Measurements from ENCODE around the gene USP16.
"Not testable (repeated sequence)": the region's sequence is repeated elsewhere in the genome, so short reads cannot be mapped to it uniquely, and the experiment has no call there.

Gene USP16

DNA sequence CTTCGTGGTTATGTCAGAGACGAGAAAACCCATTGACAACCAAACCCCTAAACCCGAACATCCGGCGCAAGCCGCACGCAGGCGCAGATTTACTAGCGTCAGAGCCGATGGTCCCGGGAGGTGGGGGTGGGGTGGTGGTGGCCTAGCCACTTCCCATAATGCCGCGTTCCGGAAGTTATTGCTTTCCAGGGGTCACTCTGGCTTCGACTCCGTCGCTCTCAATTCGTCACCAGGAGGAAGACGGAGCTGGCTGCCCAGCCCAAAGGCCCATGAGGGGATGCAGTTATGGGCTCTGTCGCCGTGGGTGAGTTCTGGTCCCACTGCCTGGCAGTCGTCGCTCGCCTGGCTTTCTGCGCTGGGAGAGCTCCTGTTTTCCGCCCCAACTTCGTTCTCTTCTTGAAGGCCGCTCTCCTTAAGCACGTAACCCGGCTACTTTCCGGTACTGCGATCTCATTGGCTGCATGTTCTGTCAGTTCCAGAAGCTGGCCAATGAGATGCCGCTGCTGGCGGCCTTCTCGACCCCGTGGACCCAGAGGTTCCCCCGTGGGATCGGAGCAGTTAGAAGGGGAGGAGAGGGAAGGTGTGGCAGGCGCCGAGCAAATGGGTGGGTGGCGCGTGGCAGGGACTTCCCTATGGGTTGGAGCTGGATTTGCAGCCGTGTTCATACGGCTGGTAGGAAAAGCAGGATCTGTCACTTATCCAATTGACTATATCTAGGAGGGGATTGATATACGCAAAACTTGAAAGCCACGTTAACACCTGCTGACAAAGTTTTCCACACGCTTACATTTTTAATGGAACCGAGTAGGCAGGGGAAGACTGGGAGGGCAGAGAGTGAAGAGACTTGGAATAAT is at the start of gene USP16:
Gene USP16 (plus strand): TSS at position 195 of the 854 bp plus-strand sequence. CDS start 3,246 bp downstream, outside the sequence.
- peak; percentile 86 to 88 for DNase-seq (ENCODE audit: low read depth in 2 of 2)

DNA sequence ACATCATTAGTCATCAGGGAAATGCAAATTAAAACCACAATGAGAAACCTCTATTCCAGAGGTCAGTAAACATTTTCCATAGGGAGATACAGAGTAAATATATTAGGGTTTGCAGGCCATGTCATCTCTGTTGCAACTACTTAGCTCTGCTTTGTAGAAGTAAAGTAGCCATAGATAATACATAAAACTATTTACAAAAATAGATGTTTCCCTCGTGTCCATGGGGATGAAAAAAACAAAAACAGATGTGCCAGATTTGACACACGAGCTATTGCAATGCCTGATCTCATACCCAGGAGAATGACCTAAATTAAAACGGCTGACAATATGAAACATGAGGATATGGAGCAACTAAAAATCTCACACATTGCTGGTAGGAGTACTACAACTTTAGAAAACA is 49.1 kb upstream of the USP16 start:
- no peak for DNase-seq (ENCODE audit: low read depth in 2 of 2)

DNA sequence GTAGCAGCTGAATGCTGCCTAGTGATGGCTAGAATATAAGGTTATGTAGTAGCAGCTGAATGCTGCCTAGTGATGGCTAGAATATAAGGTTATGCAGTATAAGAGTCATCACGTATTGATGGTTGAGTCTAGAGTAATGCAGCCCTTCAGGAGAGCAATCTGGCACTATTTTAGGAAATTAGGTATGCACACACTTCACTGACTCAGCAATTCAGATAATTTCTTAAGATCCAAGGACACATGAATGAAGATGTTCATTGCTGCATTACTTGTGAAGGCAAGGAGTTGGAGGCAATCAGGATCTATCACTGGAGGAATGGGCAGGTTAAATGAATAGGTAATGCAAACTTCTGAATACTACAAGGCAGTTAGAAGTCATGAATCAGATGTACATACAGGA is 45.4 kb upstream of the USP16 start:
- no peak for DNase-seq (ENCODE audit: low read depth in 2 of 2)

DNA sequence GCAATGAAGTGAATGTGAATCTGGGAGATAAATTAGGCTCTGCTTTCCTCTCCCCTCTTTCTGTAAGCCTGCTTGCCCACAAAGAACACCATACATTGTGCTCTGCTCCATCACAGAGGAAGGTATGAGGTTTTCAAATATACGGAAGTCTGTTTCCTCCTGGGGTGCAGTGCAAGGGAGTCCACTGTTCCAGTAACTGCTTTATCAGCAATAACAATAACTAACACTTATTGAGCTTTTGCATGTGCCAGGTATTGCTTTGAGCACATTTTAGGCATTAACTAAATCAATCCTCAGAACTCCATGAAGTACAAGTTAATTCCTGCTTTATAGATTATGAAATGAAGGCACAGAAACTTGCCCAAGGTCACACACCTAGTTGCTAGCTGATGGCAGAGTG is 41.8 kb upstream of the USP16 start:
- DNase-seq (ENCODE audit: low read depth in 2 of 2), result no peak

DNA sequence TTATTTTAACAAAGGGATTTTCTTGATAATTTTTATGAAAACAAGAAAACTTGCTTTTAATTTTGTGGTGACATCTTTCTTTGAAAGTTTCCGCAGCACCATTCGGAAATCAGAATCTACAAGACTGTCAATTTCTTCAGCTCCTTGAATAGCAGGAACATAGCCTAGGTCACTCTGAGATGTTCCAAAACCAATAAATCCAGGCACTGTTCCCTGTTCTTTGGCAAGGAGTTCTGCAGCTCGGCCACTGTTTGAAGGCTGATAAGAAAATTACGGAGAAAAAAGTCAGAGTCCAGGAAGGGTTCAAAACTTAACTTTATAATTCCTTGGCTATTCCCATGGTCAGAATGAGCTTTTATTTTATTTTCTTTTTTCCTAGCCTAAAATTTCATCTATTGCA is 37.8 kb upstream of the USP16 start:
- DNase-seq (ENCODE audit: low read depth in 2 of 2), result no peak

DNA sequence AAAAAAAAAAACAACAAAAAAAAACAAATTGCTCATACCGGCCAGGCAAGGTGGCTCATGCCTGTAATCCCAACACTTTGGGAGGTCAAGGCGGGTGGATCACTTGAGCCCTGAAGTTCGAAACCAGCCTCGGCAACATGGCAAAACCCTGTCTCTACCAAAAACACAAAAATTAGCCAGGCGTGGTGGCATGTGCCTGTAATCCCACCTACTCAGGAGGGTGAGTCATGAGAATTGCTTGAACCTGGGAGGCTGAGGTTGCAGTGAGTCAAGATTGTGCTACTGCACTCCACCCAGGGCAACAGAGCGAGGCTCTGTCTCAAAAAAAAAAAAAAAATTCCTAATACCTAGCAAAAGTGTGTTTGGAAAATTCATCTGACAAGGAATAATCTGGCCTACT is 36.3 kb upstream of the USP16 start:
- peak in 1 of 2 donors; percentile 17 for DNase-seq (ENCODE audit: low read depth in 2 of 2)

DNA sequence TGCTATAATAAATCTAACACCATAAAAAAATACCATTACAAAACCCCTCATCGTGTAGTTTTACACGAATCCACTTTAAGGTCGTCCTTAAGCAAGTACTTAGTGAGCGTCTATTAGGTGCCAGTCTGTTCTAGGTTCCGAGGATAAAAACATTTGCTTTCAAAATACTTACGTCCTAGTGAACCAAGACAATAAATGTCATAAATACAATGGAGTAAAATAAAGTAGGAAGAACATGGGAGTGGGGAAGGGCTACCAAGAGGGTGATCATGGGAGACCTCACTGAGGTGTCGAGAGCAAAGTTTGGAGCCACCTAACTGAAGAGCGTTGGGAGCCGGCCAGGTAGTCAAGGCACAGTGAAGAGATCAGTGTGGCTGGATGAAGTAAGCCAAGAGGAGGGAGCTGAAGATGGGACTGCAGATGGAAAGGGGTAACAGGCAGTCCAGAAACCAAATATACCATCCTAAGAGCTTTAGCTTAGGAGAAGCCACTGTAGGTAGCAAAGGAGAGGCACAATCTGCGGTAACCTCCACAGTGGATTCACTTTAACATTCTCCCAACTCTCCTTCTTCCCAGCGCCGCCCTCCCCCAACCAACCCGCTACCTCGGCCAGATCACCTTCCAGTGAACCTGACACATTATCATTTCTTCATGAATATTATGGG is 32.5 kb upstream of the USP16 start:
- no peak for DNase-seq (ENCODE audit: low read depth in 2 of 2)

DNA sequence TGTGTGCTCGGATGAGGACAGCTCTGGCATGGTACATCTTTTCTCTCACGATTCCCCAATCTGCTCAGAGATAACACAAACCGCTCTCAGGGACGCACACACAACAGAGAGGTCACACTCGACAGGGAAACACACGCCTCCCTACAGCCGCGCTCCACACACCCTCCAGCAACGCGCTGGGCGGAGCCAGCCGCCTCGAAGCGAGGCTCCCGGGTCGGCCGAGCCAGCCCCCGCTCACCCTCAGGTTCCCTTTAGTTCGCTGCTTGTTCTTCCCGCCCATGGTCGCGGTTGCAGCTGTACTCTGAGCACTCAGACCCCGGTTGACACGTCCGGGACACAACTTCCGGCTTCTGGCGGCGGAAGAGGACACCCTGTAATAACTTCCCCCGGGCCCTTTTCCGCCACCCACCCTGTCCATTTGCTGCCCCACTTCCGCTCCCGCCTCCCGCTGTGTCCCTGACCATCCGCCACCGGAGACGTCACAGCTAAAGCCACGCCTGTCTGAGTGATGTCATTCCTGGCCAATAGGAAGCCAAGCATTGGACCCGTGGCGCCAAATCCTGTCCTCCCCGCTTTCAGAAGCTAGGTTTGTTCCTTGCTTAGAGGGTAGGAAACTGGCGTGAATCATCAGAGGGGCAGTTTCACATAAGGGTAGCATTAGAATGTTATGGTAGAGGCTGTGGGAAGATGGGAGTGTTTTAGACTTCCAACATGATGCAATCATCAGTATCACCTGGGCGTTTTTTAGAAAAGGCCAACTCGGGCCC is 31.8 kb upstream of the USP16 start, which contains the start of gene LTN1:
Gene LTN1 (minus strand): TSS at position 352 of the 767 bp plus-strand sequence. CDS start 72 bp downstream, at position 280.
- DNase-seq (ENCODE audit: low read depth in 2 of 2), result peak; percentile 98

DNA sequence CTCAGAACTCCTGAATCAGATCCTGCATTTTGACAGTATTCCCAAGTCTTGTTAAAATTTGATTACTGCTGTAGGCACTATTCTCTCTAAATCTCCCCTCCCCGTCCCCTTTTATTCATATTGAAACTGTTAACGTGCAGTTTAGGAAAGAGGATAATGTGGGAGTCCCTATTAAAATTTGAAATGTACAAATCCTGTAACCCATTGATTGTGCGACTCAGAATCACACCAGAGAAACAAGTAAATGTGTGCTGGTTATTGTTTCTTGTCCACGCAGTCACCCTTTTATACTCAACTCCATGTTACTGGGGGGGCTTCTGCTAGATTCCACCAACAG is 31.2 kb upstream of the USP16 start:
- DNase-seq (ENCODE audit: low read depth in 2 of 2), result no peak

DNA sequence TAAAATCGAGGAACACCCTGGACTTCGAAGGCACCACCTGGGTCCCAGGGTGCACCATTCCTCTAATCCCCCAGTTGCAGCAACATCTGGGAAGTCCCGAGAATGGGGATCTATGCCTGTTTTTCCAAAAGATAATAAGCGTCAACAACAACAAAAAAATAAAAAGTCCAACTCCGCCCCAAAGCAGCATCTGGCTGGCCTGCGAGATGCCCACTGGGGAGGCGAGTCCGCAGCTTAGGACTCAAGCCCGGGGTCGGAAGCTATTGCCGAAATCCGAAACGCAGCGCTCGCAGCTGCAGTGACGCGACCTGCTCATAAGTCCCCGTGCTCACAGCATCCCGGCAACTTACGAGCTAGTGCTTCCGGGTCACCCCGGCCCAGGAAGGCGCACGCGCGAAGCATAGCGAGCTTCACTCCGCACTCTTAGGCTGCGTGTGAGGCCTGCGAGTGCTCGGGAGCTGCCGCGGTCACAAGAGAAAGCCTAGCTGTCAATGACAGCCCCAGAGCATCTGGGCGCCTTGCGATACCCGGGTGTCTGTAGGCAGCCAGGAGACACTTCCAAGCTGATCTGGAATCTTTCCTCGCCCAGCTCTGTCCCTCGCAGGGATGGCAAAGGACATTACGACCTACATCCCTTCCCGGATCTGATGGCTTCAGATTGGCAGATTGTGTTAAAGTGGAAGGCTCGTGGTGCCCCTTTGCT is 21.9 kb upstream of the USP16 start:
- peak; percentile 86 to 88 for DNase-seq (ENCODE audit: low read depth in 2 of 2)

DNA sequence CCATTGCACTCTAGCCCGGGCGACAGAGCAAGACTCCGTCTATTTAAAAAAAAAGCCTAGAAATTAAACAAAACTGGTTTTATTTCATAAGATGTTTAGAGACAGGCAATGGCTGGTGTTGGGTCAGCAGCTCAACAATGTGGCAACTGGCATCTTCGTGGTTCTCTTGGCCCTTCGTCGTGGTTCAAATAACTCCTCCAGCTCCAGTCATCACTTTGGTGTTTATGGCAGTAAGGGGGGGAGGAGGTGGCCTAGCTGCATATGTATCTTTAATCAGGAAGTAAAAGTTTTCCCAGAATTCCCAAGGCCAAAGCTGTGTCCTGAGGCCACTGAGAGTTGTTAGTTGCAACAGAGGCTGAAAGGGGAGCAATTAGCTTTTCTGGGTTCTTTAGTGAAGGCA is 18.8 kb upstream of the USP16 start:
- no peak for DNase-seq (ENCODE audit: low read depth in 2 of 2)

DNA sequence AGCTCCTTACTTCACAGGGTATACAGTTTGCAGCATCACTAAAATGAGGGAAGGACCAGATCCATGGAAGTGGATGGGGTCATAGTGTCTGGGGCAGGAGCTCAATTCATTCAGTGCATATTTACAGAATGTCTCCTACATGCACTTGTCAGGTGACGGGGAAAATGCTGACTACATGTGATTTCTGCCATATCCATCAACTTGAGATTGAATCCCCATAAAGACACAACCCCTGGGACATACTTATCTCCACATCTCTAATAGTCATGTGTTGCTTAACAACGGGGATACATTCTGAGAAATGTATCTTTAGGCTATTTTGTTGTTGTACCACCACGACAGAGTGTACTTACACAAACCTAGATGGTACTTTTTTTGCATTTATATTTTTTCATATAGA is 17.3 kb upstream of the USP16 start:
- no peak for DNase-seq (ENCODE audit: low read depth in 2 of 2)

DNA sequence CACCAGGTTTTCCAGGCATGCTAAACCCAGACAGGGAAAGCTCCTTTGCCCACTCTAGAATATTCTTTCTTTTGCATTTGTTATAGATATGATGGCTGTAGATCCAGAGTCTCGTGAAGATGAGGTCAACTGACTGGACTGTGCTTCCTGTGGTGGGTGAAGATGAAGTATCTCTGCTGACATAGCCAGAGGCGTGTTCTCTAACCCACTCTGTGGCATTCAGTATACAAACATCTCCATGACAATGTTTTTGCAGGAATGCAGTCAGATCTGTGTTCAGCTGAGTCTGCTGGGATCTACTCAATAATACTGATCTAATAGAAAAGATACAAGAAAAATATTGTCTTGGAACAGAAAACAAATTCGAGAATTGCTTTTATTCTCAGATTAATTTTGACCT is 16.7 kb upstream of the USP16 start:
- no peak for DNase-seq (ENCODE audit: low read depth in 2 of 2)

DNA sequence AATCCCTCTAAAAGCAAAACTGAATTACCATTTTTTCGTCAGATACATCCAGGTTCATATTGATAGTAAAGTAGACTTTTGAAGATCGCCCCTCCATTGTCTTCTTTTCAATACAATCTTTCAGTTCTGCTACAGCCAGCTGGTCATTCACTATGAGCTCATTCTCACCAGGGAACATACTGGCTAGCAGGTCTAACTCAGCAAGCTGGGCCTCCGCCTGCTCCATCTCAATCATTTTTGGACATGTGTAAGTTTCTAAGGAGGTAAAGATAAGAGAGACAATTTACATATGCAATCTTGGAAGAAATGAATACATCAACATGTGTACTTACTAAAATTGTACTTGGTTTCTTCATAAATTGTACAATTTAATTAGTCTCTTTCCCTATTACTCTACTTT is 16.1 kb upstream of the USP16 start:
- no peak for DNase-seq (ENCODE audit: low read depth in 2 of 2)

DNA sequence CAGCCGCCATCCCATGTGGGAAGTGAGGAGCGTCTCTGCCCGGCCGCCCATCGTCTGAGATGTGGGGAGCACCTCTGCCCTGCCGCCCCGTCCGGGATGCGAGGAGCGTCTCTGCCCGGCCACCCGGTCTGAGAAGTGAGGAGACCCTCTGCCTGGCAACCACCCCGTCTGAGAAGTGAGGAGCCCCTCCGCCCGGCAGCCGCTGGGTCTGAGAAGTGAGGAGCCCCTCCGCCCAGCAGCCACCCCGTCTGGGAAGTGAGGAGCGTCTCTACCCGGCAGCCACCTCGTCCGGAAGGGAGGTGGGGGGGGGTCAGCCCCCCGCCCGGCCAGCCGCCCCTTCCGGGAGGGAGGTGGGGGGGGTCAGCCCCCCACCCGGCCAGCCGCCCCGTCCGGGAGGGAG is 13.2 kb upstream of the USP16 start:
- DNase-seq (ENCODE audit: low read depth in 2 of 2), result not testable (repeated sequence)

DNA sequence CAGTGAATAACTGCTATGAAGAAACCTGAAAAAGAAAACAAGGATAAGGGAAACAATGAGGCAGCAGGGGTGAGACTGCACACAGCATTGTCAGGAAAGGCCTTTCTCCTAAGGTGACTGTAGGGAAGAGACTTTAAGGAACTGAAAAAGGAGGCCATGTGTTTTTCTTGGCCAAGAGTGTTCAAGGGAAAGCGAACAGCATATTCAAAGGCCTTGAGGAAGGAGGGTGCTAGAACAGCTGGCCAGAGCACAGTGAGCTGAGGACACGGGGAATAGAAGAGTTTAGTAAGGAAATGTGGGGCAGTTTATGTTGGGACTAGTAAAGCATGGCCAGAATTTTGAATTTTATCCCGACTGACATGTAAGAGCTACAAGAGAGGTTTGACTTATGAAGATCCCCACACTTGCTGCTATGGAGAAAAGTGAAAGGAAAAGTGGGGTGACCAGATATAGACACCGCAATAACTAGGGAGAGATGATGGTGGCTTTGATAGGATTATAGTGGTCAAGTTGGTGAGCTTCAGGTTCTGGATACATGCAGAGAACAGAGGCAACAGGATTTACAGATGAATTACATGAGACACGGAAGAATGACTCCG is 6.7 kb upstream of the USP16 start:
- DNase-seq (ENCODE audit: low read depth in 2 of 2), result no peak

DNA sequence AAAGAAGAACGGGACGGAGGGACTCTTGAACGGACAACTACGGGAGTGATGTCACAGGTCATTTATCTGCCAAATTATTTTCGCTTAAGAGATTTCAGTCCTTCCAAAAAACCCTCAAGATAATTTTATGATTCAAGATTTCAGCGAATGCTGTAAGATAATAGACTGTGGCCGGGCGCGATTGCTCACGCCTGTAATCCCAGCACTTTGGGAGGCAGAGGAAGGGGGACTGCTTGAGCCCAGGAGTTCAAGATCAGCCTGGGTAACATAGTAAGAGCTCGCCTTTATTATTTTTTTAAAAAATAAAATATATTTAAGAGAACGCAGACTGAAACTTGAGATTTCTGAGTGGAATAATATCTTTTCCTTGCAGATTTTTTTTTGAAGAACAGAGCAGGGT is 5.9 kb upstream of the USP16 start:
- DNase-seq (ENCODE audit: low read depth in 2 of 2), result no peak

DNA sequence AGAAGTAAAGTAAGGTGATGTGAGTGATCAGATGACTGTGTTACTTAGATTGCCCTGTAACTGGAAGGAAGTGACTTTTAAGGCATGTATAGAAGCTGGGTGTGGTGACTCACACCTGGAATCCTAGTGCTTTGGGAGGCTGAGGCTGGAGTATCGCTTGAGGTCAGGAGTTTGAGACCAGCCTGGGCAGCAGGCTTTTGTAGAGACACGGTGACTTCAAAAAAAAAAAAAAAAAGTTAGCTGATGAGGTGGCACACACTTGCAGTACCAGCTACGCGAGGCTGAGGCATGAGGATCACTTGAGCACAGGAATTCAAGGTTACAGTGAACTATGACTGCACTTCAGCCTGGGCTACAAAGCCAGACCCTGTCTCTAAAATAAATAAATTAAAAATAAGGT is 2.3 kb upstream of the USP16 start:
- DNase-seq (ENCODE audit: low read depth in 2 of 2), result no peak

DNA sequence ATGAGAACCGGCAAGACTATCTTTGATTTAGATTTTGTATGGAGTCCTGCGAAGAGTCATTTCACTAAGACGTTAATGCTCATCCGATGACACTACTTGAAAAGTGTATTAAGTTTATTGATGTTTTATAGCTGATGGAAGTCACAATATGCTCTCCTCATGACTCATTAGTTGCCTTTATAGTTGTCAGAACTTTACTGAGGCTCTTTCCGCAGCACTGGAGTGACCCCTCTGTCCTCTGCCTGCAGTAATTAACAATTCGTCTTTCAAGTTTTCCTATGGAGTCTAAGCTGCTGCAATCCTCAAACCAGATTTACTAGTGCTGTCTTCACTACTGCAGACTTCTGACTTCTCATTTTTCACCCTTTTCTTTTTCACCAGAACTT is 853 bp downstream of the USP16 start:
- DNase-seq (ENCODE audit: low read depth in 2 of 2), result no peak

DNA sequence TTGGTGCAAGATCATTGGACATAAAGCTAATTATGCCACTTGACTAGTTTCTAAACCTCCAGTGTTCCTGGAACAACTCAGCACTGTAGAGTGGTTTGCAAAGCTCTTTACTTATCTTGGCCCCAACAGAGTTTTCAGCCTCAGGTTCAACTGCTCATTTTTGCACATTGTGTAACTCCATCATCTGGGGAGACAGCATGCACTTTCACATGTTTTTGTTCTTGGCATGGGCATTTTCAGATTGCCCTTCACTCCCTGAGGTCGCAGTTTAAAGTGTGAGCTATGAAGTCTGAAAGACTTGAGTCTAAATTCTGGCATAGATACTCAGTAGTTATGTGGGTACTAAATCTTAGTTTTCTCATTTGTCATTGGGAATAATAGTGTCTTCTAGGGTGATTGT is 5.1 kb downstream of the USP16 start:
- DNase-seq (ENCODE audit: low read depth in 2 of 2), result no peak

DNA sequence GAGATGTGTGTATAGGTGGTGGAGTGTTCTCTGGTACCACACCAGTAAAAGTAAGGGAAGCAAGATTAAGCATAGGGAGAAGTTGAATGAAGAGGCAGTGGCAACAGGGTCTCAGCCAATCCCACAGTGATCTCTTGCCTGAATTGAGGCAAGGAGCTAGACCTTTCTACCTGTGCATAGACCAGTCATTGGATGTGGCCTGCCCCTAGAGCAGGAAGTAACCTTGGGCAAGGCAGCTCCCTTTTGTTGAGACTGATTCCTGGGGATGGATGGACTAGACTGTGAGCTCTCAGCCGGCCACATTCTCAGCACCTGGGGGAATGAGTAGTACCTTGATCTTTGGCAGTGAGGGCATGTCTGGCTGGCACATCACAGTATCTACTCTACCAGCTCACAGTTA is 6.4 kb downstream of the USP16 start:
- no peak for DNase-seq (ENCODE audit: low read depth in 2 of 2)

DNA sequence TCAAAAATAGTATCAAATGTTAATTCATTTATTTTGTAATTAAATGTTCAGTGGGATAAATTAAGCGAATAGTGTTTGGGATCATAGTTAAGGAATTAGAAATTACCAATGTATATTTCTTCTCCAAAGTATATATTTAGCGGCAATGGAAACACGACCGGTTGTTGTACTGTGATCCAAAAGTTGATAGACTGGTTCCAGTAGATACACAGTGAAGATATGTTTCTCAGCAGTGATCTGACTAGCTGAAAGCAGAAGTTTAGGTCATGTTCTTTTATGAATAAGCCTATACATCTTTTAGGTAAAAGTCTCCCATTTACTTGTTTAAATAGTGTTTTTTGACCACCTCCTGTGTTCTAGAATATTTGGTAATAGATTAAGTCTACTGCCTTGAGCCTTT is 8.8 kb downstream of the USP16 start:
- DNase-seq (ENCODE audit: low read depth in 2 of 2), result no peak
